ENCODE measurements around the gene UTP11.

UTP11 gene

DNA sequence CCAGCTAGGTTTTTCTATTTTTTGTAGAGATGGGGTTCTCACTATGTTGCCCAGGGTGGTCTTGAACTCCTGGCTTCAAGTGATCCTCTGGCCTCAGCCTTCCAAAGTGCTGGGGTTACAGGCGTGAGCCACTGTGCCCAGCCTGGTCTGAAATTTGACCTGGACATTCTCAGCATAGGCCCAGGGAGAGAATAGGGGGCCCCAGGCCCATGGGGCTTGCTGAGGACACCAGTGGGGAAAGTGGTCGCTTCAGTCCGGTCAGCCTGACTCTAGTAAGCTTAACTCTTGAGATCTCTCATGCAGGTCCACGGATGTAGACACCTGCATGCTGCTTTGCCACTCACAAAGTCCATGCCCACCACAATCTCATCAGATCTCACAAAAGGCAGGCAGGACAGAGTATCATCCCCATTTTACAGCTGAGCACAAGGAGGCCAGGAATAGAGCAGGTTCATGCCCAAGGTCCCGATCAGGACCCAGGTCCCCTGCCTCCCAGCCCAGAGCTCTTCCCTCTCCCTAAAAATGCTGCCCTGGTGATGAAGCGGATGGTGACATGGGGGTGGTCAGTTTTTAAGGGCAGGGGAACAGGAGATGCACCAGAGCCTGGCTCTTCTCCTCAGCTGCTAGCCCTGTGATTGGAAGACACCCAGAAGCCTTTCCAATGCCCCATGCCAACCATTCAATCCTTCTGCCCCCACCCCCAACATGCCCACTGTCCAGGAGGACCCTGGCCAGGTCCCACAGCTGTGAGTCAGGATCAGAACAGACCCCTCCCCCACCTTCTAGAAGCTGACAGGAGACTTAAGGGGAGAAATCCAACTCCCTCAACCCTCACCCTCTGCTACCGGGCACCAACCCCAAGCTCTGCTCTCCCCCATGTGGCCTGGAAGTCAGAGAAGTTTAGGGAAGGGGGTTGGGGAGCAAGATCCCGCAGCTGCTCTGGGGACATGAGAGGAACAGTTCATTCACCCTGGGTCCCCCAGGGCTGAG is 9.0 kb upstream of the UTP11 start:
- ChIA-PET CTCF (interaction anchor here (1.2 to 6.4 kb wide), 3 partner anchors 9 to 15 kb away, joined by 8 to 51 read pairs (median 15); partner anchors contain the start of genes SF3A3 and UTP11), POLR2A (interaction anchor here (0.6 kb wide), 1 partner anchor 121 kb away, joined by 3 read pairs; no protein-coding TSS in a partner anchor)
- TF ChIP-seq, protein P1, sequence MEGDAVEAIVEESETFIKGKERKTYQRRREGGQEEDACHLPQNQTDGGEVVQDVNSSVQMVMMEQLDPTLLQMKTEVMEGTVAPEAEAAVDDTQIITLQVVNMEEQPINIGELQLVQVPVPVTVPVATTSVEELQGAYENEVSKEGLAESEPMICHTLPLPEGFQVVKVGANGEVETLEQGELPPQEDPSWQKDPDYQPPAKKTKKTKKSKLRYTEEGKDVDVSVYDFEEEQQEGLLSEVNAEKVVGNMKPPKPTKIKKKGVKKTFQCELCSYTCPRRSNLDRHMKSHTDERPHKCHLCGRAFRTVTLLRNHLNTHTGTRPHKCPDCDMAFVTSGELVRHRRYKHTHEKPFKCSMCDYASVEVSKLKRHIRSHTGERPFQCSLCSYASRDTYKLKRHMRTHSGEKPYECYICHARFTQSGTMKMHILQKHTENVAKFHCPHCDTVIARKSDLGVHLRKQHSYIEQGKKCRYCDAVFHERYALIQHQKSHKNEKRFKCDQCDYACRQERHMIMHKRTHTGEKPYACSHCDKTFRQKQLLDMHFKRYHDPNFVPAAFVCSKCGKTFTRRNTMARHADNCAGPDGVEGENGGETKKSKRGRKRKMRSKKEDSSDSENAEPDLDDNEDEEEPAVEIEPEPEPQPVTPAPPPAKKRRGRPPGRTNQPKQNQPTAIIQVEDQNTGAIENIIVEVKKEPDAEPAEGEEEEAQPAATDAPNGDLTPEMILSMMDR (IDR thresholded peaks at IDR 0.05; ENCODE audit: control extremely low read depth, extremely low read depth, low read depth, missing control alignments), result no peak
- DNase-seq (ENCODE audit: extremely low spot score), result no peak

DNA sequence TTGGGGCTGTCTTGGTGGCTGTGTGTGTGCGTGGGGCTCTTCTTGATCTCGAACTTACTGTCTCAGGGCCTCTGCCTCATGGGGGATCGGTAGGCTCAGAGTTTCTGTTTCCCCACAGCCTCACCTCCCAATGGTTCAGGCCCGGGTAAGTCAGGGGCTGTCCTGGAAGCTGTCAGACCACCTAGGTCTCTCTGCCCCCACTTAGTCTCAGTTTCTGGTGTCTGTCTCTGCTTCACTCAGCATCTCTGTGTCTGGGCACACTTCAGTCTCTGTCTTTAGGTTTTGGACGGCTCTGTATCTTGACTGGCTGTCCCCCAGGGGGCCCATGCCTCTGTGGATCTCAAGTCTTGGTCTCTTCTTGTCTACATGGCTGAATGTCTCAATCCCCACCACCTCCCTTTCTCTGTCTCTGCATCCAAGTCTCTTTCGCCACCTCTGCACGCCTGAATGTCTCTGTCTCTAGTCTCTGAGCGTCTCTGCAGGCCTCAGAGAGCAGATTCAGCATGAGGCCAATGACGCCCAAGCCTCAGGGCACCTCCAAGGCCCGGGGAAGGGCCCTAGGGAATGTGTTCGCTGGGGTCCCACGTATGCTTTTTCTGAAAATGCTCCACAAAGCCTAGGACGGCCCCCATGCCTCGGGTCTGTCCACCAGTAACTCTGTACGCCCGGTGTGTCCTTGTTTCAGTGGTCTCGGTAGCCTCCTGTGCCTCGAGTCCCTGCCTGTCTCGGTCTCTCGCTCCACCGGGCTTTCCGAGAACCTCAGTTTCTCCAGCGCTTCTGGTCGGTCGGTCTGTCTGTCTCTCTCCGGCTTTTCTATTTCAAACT is 8.0 kb upstream of the UTP11 start:
- no peak for DNase-seq (ENCODE audit: extremely low spot score)
- TF ChIP-seq, protein P1 (IDR thresholded peaks at IDR 0.05; ENCODE audit: control extremely low read depth, extremely low read depth, low read depth, missing control alignments), result no peak
- ChIA-PET POLR2A (no interaction called here), CTCF (interaction anchor here (1.2 to 6.4 kb wide), 3 partner anchors 8 to 14 kb away, joined by 8 to 51 read pairs (median 15); partner anchors contain the start of genes SF3A3 and UTP11)

GRCh38 chr1:38005195-38006007 is 7.1 kb upstream of the UTP11 start, which contains the start of gene FHL3:
Gene FHL3 (minus strand): TSS chr1:38005514. CDS start chr1:37999412, 6,102 bp downstream.
- TF ChIP-seq, protein P1 (IDR thresholded peaks at IDR 0.05; ENCODE audit: control extremely low read depth, extremely low read depth, low read depth, missing control alignments), result no peak
- peak; percentile 85 for DNase-seq (ENCODE audit: extremely low spot score)
- ChIA-PET CTCF (no interaction called here), POLR2A (interaction anchor here (0.6 kb wide), 2 partner anchors 15 to 48 kb away, joined by 4 to 5 read pairs; no protein-coding TSS in a partner anchor)

DNA sequence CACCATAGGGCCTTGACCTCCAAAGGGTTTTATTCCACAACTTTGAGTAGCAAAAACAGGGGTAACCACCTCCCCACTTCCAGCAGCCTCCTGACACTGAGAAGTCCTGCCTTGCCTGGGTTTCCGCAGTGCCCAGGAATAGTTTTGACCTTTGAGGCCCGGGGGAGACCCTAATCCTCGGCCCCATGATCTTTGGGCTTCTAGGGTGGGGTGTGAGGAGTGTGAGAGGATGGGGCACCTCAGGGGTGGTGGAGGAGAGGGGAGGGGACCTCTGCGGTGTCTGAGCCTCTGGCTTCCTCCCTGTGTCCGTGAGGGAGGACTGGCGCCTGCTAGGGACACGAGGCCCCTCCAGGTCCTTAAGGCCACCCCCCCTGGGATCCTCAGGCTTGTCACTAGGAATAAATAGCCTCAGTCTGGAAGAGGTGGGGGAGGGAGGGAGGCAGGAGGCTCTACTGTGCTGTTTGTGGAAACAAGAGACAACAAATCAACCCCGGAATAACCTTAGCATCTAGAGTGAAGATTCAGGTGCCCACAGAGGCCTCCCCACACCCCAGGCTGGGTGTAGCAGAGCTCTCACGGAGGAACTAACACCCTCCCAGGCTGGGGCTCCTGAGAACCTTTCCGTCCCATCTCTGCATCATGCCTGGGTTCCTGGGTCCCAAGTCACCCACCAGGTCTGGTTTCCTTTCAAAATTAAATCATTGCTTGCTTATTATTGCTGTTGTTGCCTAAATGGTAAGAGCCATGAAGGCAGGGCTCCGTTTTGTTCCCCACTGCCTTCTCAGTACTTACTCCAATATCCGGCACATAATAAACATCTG is 6.3 kb upstream of the UTP11 start:
- CTCF ChIA-PET, result no interaction called here

More for the DNA sequence above, 6.3 kb upstream of the UTP11 start:
- POLR2A ChIA-PET, result interaction anchor here (0.6 kb wide), 2 partner anchors 14 to 47 kb away, joined by 4 to 5 read pairs; no protein-coding TSS in a partner anchor
- TF ChIP-seq, protein P1 (IDR thresholded peaks at IDR 0.05; ENCODE audit: control extremely low read depth, extremely low read depth, low read depth, missing control alignments), result no peak
- DNase-seq (ENCODE audit: extremely low spot score), result no peak
